Progenitor cell of endocrine pancreas (in vitro differentiated cells): ENCODE results near the gene PRR5L. TPM values are rescaled to one million over a fixed set of nuclear protein-coding genes. Genes with fewer than 3 reads are reported as not detected.
A peak's percentile ranks its signal among the peaks of the same experiment; 100 is the strongest.

Source experiments
- DNase-seq: peaks from one replicate; pipeline ENCODE4 v3.0.0; 2021; ENCODE audit warnings: low spot score; ENCODE audit not compliant: unreplicated experiment
- H3K27ac Mint-ChIP-seq: 2 replicates; pipeline ENCODE4 v1.8.0; 2021; ENCODE audit warnings: mild to moderate bottlenecking, moderate library complexity, mixed read lengths
- H3K27me3 Mint-ChIP-seq: 2 replicates; pipeline ENCODE4 v1.8.0; 2021; ENCODE audit warnings: mixed read lengths
- H3K36me3 Mint-ChIP-seq: 2 replicates; pipeline ENCODE4 v1.8.0; 2022; ENCODE audit warnings: mixed read lengths; ENCODE audit not compliant: insufficient read depth
- H3K4me1 Mint-ChIP-seq: 2 replicates; pipeline ENCODE4 v1.8.0; 2021; ENCODE audit warnings: low read depth, mixed read lengths
- H3K4me3 Mint-ChIP-seq: 2 replicates; pipeline ENCODE4 v1.8.0; 2021; ENCODE audit warnings: low read depth, mild to moderate bottlenecking, moderate library complexity, mixed read lengths
- H3K9me3 Mint-ChIP-seq: 2 replicates; pipeline ENCODE4 v1.8.0; 2021; ENCODE audit warnings: low read depth, mixed read lengths
- CTCF ChIP-seq: fragments of 200-600 bp; sonication (generic); IDR thresholded peaks from one replicate; pipeline ENCODE4 v1.5.0; 2021; ENCODE audit warnings: antibody characterized with exemption, mild to moderate bottlenecking; ENCODE audit not compliant: unreplicated experiment
- total RNA-seq: library from RNA; stranded (reverse); gene quantifications from 2 replicates; pipeline ENCODE4 v1.2.1, GENCODE V29; 2021

Gene PRR5L
- total RNA-seq, 1 donor from 2014 or later: 1.7 TPM

GRCh38 chr11:36253238-36253637, 42.9 kb upstream of the PRR5L start:
- H3K4me3 Mint-ChIP-seq: no peak overlapping the region
- peaks cover 13% of the 10 kb centered on the region for H3K27me3 Mint-ChIP-seq
- peaks cover 8% of the 10 kb centered on the region for H3K9me3 Mint-ChIP-seq
- H3K4me1 Mint-ChIP-seq: peaks cover 7% of the 10 kb centered on the region
- no peak for DNase-seq
- no peak for TF ChIP-seq CTCF
- no peak overlapping the region for H3K27ac Mint-ChIP-seq
- no peaks in the 10 kb centered on the region for H3K36me3 Mint-ChIP-seq

DNA sequence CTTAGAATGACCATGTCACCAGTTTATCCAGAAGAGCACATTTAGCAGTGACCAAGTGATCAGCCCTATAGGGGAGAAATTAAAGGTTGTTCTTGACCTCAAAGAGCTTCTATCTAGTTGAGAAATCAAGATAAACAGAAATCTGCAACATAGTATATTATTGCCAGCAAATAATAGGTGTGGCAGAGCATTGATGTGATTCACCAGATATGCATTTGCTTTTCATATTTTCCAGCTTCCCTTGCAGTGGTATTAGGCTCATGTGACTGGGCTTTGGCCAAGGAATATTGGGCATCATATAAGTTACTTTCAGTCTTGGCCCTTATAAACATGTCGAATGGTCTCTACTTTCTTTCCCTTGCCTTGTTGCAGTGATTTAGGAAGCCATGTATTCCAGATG, 41.4 kb upstream of the PRR5L start:
- H3K9me3 Mint-ChIP-seq: peaks cover 8% of the 10 kb centered on the region
- no peak overlapping the region for H3K27ac Mint-ChIP-seq
- H3K4me1 Mint-ChIP-seq: peaks cover 2% of the 10 kb centered on the region
- no peak overlapping the region for H3K4me3 Mint-ChIP-seq
- H3K27me3 Mint-ChIP-seq: peaks cover 18% of the 10 kb centered on the region
- no peaks in the 10 kb centered on the region for H3K36me3 Mint-ChIP-seq
- no peak for DNase-seq
- TF ChIP-seq CTCF: no peak

DNA sequence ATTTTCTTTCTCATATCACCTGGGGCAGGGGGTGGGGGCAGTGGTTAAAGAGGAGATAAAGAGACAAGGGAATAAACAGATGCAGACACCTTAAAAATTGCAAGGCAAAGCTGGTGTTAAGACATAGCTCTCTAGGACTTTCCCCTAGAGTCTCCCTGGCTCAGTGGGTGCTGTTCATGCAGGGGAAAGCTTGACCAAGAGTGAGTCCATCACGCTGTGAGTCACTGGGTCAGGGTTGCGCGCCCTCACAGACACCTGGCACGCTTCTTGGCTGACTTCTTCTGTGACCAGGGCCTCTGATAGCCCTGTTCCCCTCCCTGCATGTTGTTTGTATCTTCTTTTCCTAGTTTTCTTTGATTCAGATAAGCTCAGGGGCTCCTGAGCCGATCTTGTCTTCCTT, 38.7 kb upstream of the PRR5L start:
- no peak overlapping the region for H3K27ac Mint-ChIP-seq
- H3K36me3 Mint-ChIP-seq: no peaks in the 10 kb centered on the region
- peaks cover 22% of the 10 kb centered on the region for H3K27me3 Mint-ChIP-seq
- no peak overlapping the region for H3K4me3 Mint-ChIP-seq
- H3K9me3 Mint-ChIP-seq: no peaks in the 10 kb centered on the region
- DNase-seq: no peak
- H3K4me1 Mint-ChIP-seq: peaks cover 2% of the 10 kb centered on the region
- no peak for TF ChIP-seq CTCF

GRCh38 chr11:36258730-36259360, 37.2 kb upstream of the PRR5L start:
- peaks cover 28% of the 10 kb centered on the region for H3K27me3 Mint-ChIP-seq
- H3K4me1 Mint-ChIP-seq: peaks cover 2% of the 10 kb centered on the region
- DNase-seq: peak; percentile 46
- H3K36me3 Mint-ChIP-seq: no peaks in the 10 kb centered on the region
- no peak overlapping the region for H3K4me3 Mint-ChIP-seq
- TF ChIP-seq CTCF: peak; percentile 73
- H3K27ac Mint-ChIP-seq: no peak overlapping the region
- H3K9me3 Mint-ChIP-seq: no peaks in the 10 kb centered on the region

DNA sequence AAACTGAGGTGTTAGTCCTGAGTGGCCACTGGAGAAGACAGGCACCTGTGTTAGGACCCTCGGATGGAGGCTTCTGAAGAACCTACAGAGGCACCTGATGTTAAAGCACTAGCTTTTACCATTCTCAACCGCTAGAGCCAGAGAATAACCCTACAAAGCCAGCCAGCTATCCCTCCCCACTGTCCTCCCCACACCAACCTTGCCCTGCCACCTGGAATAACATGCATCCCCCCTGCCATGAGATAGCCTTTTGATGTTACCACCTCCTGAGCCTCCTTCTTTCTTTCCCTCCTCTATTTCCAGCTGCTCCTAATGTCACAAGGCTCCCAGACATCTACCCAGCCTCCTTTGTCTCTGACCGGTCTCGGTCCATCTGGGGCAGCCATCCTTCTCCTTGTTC, 35.0 kb upstream of the PRR5L start:
- DNase-seq: no peak
- Mint-ChIP-seq H3K36me3 (no peaks in the 10 kb centered on the region), H3K4me1 (peaks cover 4% of the 10 kb centered on the region), H3K4me3 (no peak overlapping the region), H3K27me3 (peaks cover 34% of the 10 kb centered on the region), H3K27ac (peak overlapping the region; percentile 28), H3K9me3 (no peaks in the 10 kb centered on the region)
- TF ChIP-seq CTCF: no peak
